GM12875 (cell line): ENCODE data around the gene SPHK2.
"Not testable (repeated sequence)": the region's sequence is repeated elsewhere in the genome, so short reads cannot be mapped to it uniquely, and the experiment has no call there.

ENCODE experiments used
- H3K4me3 ChIP-seq: one replicate; pipeline ENCODE4 v1.5.1; 2011; ENCODE audit warnings: low read depth, low read length, control low read depth
- CTCF ChIP-seq: IDR thresholded peaks from 2 replicates; pipeline ENCODE4 v1.5.1; 2011; ENCODE audit warnings: low read depth, mild to moderate bottlenecking, control low read depth, inconsistent platforms, low read length, moderate library complexity, borderline replicate concordance; ENCODE audit not compliant: insufficient read depth

Gene SPHK2

GRCh38 chr19:48656840-48657474, 37.7 kb downstream of the SPHK2 start:
- no peak overlapping the region for H3K4me3 ChIP-seq

GRCh38 chr19:48657828-48658227, 38.5 kb downstream of the SPHK2 start:
- not testable (repeated sequence) for H3K4me3 ChIP-seq

More at GRCh38 chr19:48656840-48657474, 37.7 kb downstream of the SPHK2 start:
- no peak for TF ChIP-seq CTCF

DNA sequence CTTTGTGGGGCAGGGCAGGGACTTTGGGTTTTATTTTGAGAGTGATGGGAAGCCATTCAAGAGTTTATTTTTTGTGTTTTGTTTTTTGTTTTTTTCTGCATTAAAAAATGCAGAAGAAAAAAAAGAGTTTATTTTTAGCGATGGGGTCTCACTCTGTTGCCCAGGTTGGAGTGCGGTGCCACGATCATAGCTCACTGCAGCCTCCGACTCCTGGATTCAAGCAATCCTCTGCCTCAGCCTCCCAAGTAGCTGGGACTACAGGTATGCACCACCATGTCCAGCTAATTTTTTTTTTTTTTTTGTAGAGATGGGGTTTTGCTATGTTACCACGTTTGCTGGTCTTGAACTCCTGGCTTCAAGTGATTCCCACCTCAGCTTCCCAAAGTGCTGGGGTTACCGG, 39.2 kb downstream of the SPHK2 start:
- no peak for TF ChIP-seq CTCF
- no peak overlapping the region for H3K4me3 ChIP-seq

- no peak for TF ChIP-seq CTCF
- H3K4me3 ChIP-seq: no peak overlapping the region
Observed at GRCh38 chr19:48659768-48660167, 40.5 kb downstream of the SPHK2 start.

GRCh38 chr19:48660852-48661710, 41.8 kb downstream of the SPHK2 start:
- TF ChIP-seq CTCF: no peak
- no peak overlapping the region for H3K4me3 ChIP-seq

GRCh38 chr19:48661711-48662090, 42.4 kb downstream of the SPHK2 start:
- no peak overlapping the region for H3K4me3 ChIP-seq
- TF ChIP-seq CTCF: no peak

DNA sequence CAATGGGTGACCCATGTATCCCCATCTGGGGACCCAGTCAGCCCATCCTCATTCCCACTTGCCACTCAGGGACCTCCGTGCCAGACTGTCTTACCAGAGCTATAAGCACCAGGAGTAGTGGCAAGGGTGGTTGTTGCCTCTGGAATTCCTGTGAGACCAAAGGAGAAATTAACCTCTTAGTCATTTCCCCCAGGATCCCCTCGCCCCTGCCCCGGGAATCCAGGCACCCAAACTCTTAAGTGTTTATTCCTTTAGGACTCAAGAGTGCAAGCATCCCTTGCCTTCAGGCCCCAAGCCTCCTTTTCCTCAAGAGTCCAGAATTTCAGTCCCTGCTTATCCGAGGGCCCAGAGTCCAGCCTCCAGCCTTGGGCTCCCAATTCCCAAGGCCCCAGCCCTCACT, 44.4 kb downstream of the SPHK2 start:
- no peak for TF ChIP-seq CTCF
- no peak overlapping the region for H3K4me3 ChIP-seq
